HG03565 (cell line): ENCODE data around the gene CMPK1.
"Not testable (repeated sequence)": the region's sequence is repeated elsewhere in the genome, so short reads cannot be mapped to it uniquely, and the experiment has no call there.

Source experiments
- ATAC-seq: cut with Tn5 transposase; IDR thresholded peaks from one replicate; pipeline ENCODE4 v1.9.1; 2021; ENCODE audit warnings: mild to moderate bottlenecking, moderate library complexity; ENCODE audit not compliant: unreplicated experiment

CMPK1 gene, protein sequence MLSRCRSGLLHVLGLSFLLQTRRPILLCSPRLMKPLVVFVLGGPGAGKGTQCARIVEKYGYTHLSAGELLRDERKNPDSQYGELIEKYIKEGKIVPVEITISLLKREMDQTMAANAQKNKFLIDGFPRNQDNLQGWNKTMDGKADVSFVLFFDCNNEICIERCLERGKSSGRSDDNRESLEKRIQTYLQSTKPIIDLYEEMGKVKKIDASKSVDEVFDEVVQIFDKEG

DNA sequence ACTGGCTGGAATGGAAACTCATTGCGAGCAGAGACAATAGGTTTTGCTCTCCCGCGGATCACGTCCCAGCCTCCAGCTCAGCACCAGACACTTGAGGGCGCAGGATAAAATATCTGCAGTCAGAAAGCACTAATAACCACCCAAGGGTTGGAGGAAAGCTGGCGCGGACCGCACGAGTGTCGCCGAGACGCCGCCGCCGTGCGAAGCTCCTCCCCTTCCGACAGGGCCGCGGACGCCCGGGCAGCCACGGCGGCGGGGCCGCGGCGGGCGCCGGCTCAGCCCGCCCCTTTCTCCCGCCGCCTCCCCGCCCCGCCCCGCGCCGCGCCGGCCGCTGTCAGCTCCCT is at the start of gene CMPK1:
CMPK1 (plus strand) TSS at position 213 of the 344 bp plus-strand sequence. CDS start 156 bp downstream, outside the sequence.
- ATAC-seq = peak; percentile 69

DNA sequence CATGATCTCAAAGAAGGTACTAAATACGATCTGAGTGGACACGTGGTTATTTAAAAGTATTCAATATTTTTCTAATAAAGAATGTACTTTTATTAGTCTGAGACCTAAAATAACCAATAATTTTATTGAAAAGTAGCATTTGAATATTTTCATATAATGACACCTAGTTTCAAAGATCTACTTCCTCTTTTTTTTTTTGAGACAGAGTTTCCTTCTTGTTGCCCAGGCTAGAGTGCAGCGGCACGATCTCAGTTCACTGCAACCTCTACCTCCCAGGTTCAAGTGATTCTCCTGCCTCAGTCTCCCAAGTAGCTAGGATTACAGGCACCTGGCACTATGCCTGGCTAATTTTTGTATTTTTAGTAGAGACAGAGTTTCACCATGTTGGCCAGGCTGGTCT is 45.5 kb upstream of the CMPK1 start:
- not testable (repeated sequence) for ATAC-seq

DNA sequence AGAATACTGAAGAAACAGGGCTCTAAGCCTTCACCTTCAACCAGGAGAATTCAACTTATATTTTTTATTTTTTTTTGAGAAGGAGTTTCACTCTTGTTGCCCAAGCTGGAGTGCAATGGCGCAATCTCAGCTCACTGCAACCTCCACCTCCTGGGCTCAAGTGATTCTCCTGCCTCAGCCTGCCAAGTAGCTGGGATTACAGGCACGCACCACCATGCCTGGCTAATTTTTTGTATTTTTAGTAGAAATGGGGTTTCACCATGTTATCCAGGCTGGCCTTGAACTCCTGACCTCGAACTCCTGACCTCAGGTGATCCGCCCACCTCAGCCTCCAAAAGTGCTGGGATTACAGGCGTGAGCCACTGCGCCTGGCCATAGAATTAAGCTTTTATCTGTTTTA is 38.7 kb upstream of the CMPK1 start:
- not testable (repeated sequence) for ATAC-seq

DNA sequence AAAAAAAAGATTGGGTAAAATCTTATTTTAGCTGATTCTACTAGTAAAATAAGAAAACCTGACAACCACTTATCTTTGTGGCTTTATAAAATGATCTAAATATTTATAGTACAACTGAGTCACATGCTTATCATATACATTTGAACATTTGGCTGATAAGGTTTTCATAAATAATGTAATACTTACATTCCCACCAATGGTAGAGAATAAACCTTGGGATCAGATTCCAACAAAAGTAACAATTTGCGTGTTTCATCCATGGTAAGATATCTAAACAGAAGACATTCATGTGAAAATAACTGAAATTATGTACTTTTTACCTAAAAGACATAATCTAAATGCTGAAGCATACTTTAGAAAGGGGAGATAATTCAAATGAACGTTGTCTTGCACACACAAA is 38.0 kb upstream of the CMPK1 start:
- ATAC-seq = no peak

DNA sequence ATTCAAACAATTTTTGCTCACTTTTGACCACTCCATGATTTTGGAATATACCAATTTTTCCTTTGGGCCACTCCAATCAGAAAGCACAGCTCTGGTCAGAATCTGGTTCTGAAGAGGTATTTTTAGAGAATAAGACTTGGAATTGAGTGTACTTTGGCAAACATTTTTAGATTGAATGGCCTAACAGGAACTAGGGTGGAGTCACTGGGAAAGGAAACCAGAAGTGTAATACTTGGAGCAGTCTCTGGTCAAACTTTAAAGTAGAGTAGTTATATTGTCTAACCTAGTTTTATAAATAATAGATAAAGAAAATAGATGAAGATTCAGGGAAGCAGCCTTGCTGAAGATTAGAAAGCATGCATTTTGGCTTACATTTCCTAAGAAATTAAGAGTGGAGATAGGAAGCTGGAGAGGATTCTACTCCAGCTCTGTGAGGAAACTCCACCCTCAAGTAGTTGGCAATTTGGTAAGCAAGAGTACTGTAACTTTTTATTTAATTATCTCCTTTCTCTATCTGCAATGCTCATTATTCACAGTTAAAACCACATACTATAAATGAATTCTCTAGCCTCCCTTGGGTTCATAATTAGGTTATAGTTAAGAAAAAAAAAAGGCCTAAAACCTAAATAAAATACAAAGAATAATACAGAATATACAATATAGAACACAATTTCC is 35.4 kb upstream of the CMPK1 start:
- ATAC-seq = no peak

DNA sequence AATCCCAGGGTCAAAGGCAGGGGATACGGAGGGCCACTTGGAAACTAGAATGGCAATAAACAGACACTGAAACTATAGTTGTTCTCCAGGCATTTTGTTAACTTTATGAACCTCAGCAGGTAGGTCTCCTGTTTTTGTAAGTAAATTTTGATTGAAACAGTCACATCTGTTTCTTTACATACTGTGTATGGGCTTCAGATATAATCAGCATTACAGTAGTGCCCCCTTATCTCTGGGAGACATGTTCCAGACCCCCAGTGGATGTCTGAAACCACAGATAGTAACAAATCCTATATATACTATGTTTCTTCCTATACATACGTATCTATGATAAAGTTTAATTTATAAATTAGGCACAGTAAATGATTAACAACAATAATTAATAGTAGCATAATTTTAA is 31.1 kb upstream of the CMPK1 start:
- no peak for ATAC-seq

DNA sequence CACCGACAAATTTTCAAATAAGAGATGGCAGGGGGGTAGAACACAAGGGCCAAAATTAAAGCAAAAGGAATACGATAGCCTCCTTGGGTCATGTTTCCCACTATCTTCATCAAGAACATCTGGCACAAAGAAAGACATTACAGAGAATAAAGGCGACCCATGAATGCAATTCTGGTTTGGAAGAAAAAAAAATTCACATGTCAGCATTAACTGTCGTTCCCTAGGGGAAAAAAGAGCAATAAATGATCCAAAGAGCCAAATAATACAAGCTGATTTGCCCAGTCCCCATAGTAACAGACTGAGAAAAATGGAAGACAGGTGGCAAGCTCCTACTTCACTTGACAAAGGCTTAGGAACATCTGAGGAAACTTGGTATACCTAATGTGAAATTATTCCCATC is 24.2 kb upstream of the CMPK1 start:
- no peak for ATAC-seq

DNA sequence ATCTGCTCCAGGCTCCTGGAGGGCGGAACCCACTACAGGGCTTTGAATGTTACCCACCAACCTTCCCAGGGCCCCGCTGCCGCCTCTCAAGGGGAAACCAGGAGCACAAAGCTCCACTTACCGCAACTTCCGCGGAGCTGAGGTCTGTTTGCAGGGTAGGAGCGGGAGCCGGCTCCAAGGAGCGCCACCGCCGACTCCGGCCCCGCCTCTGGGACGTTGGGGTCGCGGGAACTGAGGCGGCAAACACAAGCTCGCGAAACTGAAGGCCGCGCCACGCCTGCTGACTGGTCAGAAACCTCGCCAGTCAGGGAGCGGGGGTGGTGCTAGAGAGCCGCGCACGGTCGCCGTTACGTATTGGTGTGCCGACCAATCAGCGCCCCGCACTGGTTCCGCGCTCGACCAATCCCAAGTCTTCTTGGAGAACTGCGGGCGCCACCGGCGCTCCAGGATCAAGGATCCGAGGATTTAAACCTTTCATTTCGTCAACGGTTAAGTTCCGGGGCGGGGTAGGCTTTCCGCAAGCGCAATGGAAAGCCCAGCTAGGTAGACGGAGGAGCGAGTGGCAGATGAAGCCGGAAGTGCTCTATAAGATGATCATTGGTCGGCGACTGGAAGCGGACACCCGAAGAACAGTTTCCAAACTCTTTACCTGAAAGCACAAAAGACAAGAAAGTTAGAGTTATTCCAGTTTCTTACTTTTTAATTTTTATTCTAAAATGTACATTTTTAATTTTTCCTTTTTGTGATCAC is 19.5 kb upstream of the CMPK1 start, which contains the start of gene STIL:
STIL (minus strand) TSS at position 233 of the 750 bp plus-strand sequence. CDS start 3,828 bp downstream, outside the sequence.
- ATAC-seq = peak; percentile 95

DNA sequence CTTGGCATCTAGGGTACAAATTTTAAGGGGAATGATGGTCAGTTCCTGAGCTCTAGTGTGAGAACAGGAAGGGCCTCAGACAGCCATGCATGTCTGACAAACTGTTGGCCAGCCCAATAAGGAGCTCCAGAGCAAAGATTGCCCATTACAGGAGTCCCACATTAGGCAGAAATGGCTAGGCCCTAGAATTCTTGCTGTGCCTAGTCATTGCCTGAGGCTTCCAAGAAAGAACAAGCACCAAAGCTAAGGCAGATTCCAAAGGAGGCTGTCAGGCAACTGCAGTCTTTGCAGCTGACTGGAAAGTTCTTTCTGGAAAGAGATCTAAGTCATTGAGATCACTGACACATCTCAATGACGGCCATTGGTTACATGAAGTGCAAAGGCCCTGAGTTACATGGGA is 15.7 kb upstream of the CMPK1 start:
- no peak for ATAC-seq

DNA sequence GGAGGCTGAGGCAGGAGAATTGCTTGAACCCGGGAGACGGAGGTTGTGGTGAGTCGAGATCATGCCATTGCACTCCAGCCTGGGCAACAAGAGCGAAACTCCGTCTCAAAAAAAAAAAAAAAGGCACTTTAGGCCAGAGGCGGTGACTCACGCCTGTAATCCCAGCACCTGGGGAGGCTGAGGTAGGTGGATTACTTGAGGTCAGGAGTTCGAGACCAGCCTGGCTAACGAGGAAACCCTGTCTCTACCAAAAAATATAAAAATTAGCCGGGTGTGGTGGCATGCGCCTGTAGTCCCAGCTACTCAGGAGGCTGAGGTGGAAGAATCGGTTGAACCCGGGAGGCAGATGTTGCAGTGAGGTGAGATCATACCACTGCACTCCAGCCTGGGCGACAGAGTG is 13.6 kb upstream of the CMPK1 start:
- not testable (repeated sequence) for ATAC-seq

DNA sequence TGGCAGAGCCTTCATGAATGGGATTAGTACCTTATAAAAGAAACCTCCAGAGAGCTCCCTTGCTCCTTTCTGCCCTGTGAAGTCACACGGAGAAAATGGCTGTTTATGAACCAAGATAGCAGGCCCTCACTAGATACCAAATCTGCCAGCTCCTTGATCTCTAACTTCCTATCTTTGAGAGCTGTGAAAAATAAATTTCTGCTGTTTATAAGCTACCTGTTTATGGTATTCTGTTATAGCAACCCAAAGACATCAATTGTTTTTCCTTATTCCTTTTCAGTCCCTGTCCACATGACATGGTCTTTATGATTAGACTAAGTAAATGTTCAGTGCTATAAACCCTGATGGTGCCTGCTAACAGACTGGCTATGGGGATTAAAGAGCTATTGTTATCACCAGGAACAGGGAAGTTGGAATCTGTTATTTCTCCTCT is 10.0 kb upstream of the CMPK1 start:
- no peak for ATAC-seq

DNA sequence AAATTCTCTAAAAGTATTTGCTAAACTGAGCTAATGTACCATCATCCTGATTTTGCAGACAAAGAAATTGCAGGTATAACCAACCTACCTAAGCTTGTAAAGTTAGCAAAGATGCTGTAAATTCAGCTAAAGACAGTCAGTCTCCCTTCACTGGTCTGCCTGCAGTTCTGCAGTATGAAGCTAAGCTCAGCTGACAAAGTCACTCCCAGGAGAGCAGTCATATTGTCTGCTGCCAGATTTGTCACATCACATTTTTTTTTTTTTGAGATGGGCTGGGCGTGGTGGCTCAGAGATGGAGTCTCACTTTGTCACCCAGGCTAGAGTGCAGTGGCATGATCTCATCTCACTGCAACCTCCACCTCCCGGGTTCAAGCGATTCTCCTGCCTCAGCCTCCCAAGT is 8.9 kb upstream of the CMPK1 start:
- no peak for ATAC-seq

DNA sequence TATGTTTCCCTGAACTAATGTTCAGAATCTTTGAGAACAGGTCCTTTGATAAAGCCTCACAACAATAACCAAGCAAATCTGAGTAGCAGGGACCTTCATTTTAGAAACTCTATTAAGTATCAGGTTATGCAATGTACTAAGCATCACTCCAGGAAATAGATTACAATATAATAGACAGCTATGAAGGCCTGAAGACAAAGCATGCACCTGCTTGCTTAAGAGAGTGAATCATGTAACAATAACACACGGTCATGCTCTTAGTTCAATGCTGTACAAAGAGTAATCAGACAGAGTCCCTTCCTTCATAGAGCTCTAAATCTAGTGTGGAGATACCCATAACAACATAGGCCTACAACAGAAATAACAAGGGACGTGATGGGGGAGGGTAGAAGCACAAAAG is 8.1 kb upstream of the CMPK1 start:
- no peak for ATAC-seq

DNA sequence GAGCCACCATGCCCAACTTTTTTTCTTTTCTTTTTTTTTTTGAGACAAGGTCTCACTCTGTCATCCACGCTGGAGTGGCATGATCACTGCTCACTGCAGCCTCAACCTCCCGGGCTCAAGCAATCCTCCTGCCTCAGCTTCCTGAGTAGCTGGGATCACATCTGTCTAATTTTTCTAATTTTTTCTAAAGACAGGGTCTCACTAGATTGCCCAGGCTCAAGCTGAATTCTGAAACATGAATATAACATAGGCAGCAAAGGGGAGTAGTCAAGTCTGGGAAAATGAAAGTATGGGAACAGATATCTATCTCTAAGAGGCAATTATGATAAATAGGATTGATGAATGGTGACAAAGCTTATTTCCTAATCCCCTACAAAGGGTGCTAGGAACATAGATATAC is 7.3 kb upstream of the CMPK1 start:
- ATAC-seq = no peak

DNA sequence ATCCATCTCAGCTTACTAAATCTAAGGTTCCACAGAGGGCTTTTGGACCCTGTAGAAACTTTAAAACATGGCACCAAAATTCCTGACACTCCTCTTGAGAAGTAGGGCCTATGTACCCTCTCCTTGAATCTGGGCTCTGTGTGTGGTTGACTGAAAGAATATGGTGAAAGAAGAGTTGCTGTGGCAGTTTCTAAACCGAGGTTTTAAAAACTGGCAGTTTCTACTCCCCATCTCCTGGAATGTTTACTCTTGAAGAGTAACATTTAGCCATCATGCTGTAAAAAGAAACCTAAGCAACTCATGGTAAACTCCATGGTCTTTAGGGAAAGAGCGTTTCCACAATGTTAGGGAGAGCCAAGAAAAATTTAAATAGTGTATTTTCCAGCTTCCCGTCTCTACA is 4.6 kb upstream of the CMPK1 start:
- ATAC-seq = no peak

DNA sequence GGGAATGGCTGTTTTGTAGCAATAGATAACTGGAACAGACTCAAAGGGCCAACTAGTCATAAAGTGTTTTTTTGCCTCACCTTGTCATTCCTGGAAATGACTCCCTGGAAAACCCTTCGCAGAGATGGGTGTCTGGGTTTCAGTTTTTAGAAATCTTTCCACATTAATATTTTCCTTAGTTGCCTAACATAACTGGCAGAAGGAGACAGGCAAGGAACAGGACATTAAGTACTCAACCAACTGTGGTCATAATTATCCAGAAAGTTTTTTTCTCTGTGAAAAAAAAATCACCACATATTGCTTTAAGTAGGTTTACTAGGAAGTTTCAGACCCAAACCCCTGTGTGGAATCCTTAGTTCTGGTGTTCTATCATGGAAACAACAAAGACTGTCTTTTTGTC is 3.4 kb upstream of the CMPK1 start:
- no peak for ATAC-seq

DNA sequence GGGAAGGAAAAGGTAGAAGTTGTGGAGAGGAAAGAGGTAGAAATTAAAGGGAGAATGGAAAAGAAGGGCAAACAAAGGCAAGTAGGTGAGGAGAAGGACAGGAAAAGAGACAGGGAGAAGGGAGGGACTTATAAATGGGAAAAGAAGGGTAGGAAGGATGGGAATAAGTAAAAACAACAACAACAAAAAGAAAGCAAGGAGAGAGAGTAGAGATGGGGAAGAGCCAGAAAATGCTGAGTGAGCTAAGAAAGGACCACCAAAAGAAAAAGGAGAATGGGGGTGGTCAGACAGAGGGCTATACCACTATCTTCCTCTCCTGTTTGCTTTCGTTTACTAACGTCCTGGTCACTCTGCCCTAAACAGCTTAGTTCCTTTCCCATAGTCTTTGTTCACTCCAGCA is 1.7 kb upstream of the CMPK1 start:
- no peak for ATAC-seq

DNA sequence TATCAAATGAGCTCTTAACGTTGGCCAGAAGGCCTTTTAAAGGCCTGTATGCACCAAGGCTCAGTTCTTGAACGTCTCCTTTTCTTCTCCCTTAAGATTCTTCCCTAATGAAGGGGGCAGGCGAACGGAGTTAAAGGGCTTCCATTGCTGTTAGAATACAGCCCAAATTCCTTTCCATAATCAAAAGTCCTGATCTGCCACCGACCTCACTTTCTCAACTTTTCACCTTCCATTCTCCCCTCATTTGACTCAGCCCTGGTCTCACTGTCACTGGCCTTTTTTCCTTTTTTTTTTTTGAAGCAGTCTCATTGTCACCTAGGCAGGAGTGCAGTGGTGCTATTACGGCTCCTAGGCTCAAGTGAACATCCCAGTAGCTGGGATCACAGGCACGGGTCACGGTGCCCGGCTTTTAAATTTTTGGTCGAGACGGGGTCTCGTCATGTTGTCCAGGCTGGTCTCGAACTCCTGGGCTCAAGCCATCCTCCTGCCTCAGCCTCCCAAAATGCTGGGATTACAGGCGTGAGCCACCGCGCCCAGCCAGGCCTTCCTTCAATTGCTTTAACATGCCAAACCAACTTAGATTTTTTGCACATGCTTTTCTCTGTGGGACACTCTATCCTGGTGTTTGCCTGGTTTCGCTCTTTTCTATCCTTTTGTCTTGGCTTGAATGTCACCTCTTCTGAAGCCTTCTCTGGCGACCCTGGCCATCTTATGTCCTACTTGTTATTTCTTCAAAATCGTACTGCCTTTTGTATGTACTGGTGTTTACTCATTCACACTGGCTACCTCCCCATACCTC is 612 bp upstream of the CMPK1 start:
- no peak for ATAC-seq

DNA sequence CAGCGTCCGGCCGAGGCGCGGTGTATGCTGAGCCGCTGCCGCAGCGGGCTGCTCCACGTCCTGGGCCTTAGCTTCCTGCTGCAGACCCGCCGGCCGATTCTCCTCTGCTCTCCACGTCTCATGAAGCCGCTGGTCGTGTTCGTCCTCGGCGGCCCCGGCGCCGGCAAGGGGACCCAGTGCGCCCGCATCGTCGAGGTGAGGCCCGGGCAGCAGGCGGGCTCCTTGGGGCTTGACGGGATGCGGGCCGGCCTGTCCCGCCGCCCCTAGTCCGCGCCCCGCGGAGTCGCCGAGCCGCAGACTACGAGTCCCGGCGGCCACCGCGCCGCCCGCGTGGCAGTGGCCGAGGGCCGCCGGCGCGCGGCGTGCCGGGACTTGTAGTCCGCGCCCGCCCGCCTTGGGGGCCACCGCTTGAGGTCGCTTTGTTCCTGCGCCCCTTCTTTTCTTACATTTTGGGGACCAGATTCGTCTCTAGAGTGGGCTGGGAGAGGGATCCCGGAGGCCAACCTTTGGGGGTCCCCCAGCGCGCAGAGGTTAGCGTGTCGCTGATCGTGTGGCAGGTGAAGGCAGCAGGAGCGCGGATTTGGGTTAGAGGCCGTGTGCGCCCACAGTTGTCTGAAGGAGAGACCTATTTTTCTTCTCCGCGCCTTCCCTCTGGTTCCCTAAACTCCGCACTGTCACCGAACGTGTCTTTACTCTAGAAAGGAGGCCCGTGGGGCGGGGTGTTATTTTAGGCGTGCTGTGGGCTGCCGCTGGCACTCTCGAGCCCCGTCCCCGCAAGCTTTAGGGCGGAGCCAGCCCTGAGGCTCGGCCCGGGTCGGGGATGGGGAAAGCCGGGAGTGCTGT is 553 bp downstream of the CMPK1 start:
- peak; percentile 75 for ATAC-seq

DNA sequence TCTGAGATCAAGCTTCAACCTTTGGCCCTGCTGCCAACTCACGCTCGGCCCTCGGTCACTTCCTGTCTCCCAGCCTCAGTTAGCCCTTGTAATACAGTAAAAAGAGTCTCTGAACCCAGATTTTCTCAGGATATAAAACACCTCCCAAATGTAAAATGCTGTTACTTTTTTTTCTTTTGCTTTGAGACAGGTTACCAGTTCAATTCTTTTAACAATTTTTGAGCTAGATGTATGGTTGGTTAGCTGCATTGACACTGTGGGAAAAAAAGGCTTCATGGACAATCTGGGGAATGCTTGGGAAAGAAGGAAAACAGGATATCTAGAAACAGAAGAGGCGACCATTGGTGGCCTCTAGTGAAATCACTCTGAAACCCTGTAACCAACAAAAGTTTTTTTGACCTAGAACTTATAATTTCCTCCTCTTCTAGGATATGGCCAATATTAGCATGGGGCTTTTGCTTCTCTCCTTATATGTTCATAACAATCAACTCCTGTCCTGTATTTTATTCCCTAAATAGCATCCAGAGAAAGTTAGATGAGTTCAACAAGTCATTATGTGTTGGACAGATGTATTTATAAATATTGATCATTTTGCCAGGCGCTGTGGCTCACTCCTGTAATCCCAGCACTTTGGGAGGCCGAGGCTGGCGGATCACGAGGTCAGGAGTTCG is 1.3 kb downstream of the CMPK1 start:
- ATAC-seq = no peak
